Thoracic aorta (tissue), 2 donors: ENCODE measurements around the gene SCP2. TPM values are rescaled to one million over a fixed set of nuclear protein-coding genes. Genes with fewer than 3 reads are reported as not detected.
A peak's percentile ranks its signal among the peaks of the same experiment; 100 is the strongest.

ENCODE experiments used
- ATAC-seq: fragments of 150-250 bp; one replicate; pipeline ENCODE4 v1.8.0; 2017; ENCODE audit warnings: low read depth; ENCODE audit not compliant: insufficient number of reproducible peaks, low FRiP score
- DNase-seq: peaks from one replicate; pipeline ENCODE4 v3.0.0-alpha.2; 2020; ENCODE audit warnings: low spot score
- H3K27ac ChIP-seq, 2 donors: fragments of 200-600 bp; sonication (generic); 1 replicate in 1 of 2; 2 replicates in 1 of 2; pipeline ENCODE4 v1.5.1; 2016; ENCODE audit warnings: mild to moderate bottlenecking in 2 of 2, moderate library complexity in 2 of 2
- H3K27me3 ChIP-seq: fragments of 200-600 bp; sonication (generic); replicated peaks from 2 replicates; pipeline ENCODE4 v1.6.0; 2016; ENCODE audit warnings: mild to moderate bottlenecking; ENCODE audit not compliant: insufficient read depth
- H3K36me3 ChIP-seq: fragments of 200-600 bp; sonication (generic); one replicate; pipeline ENCODE4 v1.5.1; 2016
- H3K4me1 ChIP-seq, 2 donors: fragments of 200-600 bp; sonication (generic); 1 replicate in 1 of 2; 2 replicates in 1 of 2; pipeline versions ENCODE4 v1.5.1 to v1.6.0; 2016; ENCODE audit warnings: low read depth in 2 of 2, mild to moderate bottlenecking in 1 of 2; ENCODE audit not compliant: control insufficient read depth in 1 of 2
- H3K4me3 ChIP-seq: fragments of 200-600 bp; sonication (generic); 2 replicates; pipeline ENCODE4 v1.5.1; 2016; ENCODE audit warnings: mild to moderate bottlenecking
- H3K9me3 ChIP-seq: fragments of 200-600 bp; sonication (generic); 2 replicates; pipeline ENCODE4 v1.5.1; 2016
- CTCF ChIP-seq: fragments of 200-600 bp; sonication (generic); IDR thresholded peaks from one replicate; pipeline ENCODE4 v1.5.1; 2019; ENCODE audit warnings: antibody characterized with exemption
- total RNA-seq, 2 donors: library from RNA; depleted of rRNA; stranded (reverse); fragments of >200 nt; gene quantifications; one replicate each; pipeline versions ENCODE4 v1.1.0 to v1.2.3, GENCODE V29; 2016

Gene SCP2
- total RNA-seq: 10 to 100 TPM; 75.1 to 99.9 TPM

GRCh38 chr1:52927212-52928014 lies at the start of gene SCP2:
Gene SCP2 (plus strand): TSS chr1:52927276. CDS start chr1:52927397, 121 bp downstream.
- Histone ChIP-seq H3K27ac (peak within 1 kb of the TSS; percentile 74 to 75), H3K9me3 (no peaks in the 10 kb centered on the region), H3K36me3 (no peaks in the 10 kb centered on the region), H3K4me1 (peaks cover 0 to 18% of the 10 kb centered on the region in 2 donors), H3K27me3 (no peaks in the 10 kb centered on the region), H3K4me3 (peak within 1 kb of the TSS; percentile 91)
- peak; percentile 73 for ATAC-seq
- no peak for TF ChIP-seq CTCF
- DNase-seq: no peak

- no peak for TF ChIP-seq CTCF
- ATAC-seq: no peak
These were observed 49.5 kb upstream of the SCP2 start for GRCh38 chr1:52877554-52877953.

GRCh38 chr1:52880206-52880605 lies 46.9 kb upstream of the SCP2 start:
- no peaks in the 10 kb centered on the region for H3K27me3 ChIP-seq
- ATAC-seq: no peak
- no peak for TF ChIP-seq CTCF
- no peaks in the 10 kb centered on the region for H3K4me1 ChIP-seq
- no peak overlapping the region for H3K27ac ChIP-seq
- H3K36me3 ChIP-seq: no peaks in the 10 kb centered on the region
- no peak for DNase-seq
- H3K9me3 ChIP-seq: no peaks in the 10 kb centered on the region
- no peak overlapping the region for H3K4me3 ChIP-seq

More at GRCh38 chr1:52877554-52877953, 49.5 kb upstream of the SCP2 start:
- no peak for DNase-seq
- no peak overlapping the region for H3K4me3 ChIP-seq
- no peak overlapping the region for H3K27ac ChIP-seq
- H3K27me3 ChIP-seq: no peaks in the 10 kb centered on the region
- H3K36me3 ChIP-seq: no peaks in the 10 kb centered on the region
- H3K4me1 ChIP-seq: no peaks in the 10 kb centered on the region
- H3K9me3 ChIP-seq: no peaks in the 10 kb centered on the region

- Histone ChIP-seq H3K9me3 (no peaks in the 10 kb centered on the region), H3K36me3 (no peaks in the 10 kb centered on the region), H3K27ac (no peak overlapping the region), H3K4me1 (no peaks in the 10 kb centered on the region), H3K4me3 (no peak overlapping the region), H3K27me3 (no peaks in the 10 kb centered on the region)
- ATAC-seq (no peak), DNase-seq (no peak)
- TF ChIP-seq CTCF: no peak
These were observed 39.6 kb upstream of the SCP2 start for GRCh38 chr1:52887483-52887882.

- DNase-seq (no peak), ATAC-seq (no peak)
- H3K27ac ChIP-seq: no peak overlapping the region
- no peak overlapping the region for H3K4me3 ChIP-seq
- no peaks in the 10 kb centered on the region for H3K4me1 ChIP-seq
- H3K36me3 ChIP-seq: no peaks in the 10 kb centered on the region
- H3K9me3 ChIP-seq: no peaks in the 10 kb centered on the region
- H3K27me3 ChIP-seq: no peaks in the 10 kb centered on the region
- TF ChIP-seq CTCF: no peak
These were observed 34.5 kb upstream of the SCP2 start for GRCh38 chr1:52892424-52893215.
